Stimulated activated CD4-positive, alpha-beta T cell treated with anti-CD3 and anti-CD28 coated beads, TNF-alpha, amount 100 ng/mL, for 48 hours (primary cell): Measurements from ENCODE around the gene DMD.
"Not testable (repeated sequence)": the region's sequence is repeated elsewhere in the genome, so short reads cannot be mapped to it uniquely, and the experiment has no call there.

Experiments used
- DNase-seq, 3 donors: peaks; one replicate each; pipeline ENCODE4 v3.0.0-alpha.2; 2020; ENCODE audit warnings: low read depth in 3 of 3

The DMD gene

DNA sequence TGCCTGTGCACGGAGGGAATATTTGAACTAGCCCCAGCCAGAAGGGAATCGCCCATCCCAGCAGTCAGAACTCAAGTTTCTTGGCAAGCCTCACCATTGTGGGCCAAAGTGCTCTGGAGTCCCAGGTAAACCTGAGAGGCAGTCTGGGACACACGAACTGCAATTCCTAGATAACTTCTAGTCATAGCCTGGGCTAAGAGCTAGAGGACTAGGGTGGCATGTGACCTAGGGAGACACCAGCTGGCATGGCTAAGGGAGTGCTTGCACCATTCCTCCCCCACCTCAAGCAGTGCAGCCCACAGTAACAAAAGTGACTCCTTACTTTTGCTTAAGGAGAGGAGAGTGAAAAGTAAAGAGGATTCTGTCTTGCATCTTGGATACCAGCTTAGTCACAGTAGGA, 935.2 kb downstream of the DMD start:
- no peak for DNase-seq

GRCh38 chrX:32269866-32270265, 941.5 kb downstream of the DMD start:
- no peak for DNase-seq

DNA sequence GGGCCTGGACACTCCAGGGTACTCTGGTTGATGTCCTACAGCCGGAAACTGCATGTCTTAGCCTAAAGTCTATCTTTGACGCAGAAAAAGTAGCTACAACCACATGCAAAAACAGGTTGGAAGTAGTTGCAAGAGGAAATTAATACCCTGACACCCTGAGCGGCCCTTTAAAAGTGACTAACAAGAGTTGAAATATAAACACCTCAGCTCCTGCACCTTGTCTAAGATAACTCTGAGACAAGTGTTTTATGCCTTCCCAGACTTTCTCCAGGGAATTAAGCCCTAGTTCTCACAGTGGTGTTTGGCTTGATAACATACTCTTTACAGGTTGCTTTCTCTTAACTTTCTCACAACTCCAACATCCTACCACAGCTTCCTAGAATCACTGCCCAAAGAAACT, 943.1 kb downstream of the DMD start:
- DNase-seq = no peak

- DNase-seq = no peak
Observed at GRCh38 chrX:32267796-32268195, 943.6 kb downstream of the DMD start.

DNA sequence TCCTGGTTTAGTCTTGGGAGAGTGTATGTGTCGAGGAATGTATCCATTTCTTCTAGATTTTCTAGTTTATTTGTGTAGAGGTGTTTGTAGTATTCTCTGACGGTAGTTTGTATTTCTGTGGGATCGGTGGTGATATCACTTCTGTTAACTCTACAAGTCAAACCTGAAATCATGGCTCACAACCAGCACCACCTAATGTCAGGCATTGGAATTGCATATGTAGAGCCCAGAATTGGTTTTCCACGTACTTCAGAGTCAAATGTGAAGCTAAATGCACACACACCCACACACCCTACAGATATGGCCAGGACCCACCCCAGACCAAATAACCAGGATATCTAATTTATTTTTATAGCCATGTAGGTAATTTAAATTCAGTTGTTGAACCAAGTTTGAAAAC, 964.7 kb downstream of the DMD start:
- DNase-seq = not testable (repeated sequence)

GRCh38 chrX:32195611-32196010, 1015.7 kb downstream of the DMD start:
- DNase-seq = no peak

- no peak for DNase-seq
Observed at GRCh38 chrX:32191316-32191715, 1020.0 kb downstream of the DMD start.

DNA sequence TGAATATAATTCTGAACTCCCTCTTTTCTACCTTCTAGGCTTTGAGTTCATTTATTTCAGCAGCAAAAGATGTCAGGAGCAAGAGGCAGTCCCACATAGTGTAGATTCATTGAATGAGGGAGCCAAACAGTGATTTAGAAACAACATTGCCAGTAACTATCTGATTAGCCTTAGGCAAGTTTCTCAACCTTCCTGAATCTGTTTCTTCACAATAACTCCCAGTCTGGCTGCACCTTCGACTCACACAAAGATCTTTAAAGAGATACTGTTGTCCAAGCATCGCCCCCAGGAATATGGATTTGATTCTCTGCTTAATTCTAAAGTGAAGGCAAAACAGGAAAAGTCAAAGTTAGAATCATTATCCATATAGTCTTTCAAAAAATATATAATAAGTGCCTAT, 1026.2 kb downstream of the DMD start:
- no peak for DNase-seq

DNA sequence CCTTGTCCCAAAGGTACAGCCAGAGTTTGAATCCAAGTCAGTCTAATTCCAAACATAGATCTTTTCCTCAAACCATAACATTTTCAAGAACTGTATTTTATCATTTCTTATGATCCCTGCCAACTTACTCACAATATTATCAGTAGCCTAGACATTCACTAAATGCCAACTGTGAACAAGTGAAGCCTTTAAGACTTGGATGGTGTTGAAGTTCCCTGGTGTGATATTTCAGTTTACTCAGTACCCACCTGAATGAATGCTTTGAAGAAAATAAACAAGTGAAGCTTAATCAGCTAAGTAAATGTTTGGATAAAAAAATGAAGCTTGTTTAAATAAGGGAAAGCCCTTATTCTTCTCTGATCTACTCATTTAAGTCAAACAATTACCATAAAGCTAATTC, 1028.3 kb downstream of the DMD start:
- DNase-seq = no peak

DNA sequence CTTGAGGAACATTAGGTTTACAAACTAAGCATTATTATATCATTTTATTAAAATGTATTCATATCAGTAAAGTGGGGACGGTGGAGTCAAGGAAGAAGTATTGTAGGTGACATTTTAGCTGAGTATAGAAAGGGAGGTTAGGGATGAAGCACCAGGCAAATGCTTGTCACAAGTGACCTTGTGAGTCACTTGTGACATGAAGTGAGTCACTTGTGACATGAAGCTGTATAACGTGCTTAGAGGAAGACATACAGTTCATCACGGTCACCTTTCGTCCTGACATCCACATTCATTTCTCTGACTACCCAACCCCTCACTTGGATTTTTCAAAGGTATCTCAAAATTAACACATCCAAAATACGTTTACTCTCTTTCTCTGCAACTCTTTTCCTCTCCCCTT, 1034.8 kb downstream of the DMD start:
- DNase-seq = no peak

DNA sequence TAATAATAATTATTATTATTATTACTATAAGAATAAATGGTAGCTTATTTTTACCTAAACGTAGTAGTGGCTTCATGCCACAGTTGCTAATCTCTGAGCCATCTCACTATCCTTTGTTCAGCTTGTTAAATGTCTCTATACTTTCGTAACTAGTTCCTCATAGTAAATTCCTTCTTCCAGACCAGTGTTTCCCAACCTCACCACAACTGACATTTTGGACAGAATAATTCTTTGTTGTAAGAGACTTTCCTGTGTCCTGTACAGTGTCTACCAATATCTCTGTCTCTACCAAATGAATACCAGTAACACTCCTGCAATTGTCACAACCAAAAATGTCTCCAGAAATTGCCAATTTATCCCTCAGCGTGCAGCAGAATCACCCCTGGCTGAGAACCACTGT, 1040.9 kb downstream of the DMD start:
- DNase-seq = no peak

DNA sequence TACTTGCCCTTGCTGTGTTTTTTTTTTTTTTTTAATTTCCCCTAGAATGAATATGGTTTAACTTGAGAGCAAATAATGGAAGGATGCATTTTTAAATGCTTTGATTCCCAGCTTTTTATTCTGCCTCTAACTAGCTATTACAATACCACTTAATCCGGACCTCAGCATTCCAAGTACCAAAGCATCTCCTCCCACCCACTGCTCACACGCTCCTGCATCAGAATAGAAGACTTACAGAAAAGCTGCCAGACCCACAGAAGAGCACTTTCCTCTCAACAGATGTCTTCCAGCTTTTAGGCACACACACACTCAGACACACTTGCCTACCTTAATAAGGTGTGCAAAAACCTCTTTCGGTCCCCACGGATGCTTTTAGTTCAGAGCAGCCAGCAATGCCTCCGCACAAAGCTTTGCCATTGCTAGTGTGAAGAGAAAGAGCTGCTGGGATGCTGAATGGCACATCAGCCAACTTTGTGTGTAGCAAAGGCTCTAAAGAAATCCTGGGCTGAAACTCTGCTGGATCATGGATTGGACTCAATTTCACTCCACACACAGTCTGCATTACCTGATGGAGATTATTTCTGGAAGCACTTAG, 1056.2 kb downstream of the DMD start:
- DNase-seq = no peak

- DNase-seq = no peak
Observed at GRCh38 chrX:32153585-32153984, 1057.8 kb downstream of the DMD start.

DNA sequence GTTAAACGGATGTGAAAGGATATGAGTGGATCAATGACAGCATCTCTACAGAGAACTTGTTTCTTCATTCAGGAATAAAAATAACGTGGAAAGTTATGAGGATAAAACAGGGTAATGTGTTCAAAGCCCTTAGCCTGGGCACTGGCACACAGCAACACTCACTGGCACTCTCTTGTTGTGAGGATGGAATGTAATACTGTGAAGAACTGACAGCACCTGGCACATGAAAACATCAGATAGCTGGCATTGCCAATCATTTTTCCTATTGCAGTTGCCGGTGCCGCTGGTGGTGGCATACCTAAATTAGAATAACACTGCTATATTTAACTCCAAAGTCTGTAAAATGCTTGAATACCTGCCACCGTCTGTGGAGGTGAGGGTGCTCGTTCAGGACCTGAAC, 1061.2 kb downstream of the DMD start:
- no peak for DNase-seq

DNA sequence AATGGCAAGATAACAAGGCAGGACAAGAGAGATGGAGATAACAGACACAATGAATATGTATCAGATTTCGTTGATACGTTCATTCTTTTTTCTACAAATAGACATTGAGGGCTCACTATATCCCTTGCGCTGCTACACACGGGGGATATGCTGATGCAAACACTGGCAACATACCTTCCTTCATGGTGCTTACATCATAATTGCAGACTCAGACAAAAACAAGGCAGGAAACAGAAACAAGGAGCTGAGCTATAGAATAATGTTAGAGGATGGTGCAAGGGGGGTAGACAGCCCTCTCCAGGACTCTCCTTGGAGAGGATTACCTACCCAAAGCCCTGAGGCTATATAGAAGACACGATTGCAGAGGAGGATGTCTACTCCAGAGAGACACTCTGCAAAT, 1069.5 kb downstream of the DMD start:
- DNase-seq = no peak

- no peak for DNase-seq
Observed at GRCh38 chrX:32139476-32139875, 1071.9 kb downstream of the DMD start.

GRCh38 chrX:32137525-32137924, 1073.8 kb downstream of the DMD start:
- DNase-seq = no peak

DNA sequence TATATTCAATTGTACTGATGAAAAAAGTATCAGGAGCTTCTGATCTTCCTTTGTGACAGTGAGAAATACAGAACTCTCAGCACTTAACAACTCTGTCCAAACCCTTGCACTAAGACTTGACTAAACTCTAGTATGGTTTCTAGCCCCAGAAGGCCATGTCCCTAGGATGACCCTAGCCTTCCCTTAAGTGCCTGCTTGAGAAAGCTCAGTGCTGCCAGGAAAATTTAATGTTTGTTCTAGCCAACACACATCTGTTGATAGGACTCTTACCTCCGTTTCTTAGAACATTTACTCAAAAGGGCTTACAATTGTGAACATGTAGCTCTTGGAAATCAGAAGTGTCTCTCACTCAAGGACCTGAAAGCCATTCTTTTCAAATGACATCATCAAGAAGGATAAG, 1084.4 kb downstream of the DMD start:
- DNase-seq = no peak

GRCh38 chrX:32118832-32119231, 1092.5 kb downstream of the DMD start:
- no peak for DNase-seq

DNA sequence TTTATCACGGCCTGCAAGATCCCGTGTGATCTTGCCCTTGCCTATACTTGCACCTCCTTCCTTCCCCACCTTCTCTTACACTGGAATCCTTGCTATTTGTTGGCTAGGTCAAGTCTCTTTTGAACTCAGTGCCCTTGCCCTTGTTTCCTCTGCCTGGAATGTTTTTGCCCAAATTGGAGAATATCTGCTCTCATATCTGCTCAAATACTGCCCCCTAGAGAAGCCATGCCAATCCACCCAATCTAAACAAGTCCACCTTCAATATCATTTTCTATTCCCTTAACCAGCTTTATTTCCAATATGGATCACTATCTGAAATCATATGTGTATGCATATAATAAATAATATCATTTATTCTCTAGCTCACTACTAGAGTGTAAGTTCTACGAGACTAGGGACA, 1095.3 kb downstream of the DMD start:
- DNase-seq = no peak

- DNase-seq = no peak
Observed at GRCh38 chrX:32087663-32088062, 1123.7 kb downstream of the DMD start.

- no peak for DNase-seq
Observed at GRCh38 chrX:32084757-32085156, 1126.6 kb downstream of the DMD start.

DNA sequence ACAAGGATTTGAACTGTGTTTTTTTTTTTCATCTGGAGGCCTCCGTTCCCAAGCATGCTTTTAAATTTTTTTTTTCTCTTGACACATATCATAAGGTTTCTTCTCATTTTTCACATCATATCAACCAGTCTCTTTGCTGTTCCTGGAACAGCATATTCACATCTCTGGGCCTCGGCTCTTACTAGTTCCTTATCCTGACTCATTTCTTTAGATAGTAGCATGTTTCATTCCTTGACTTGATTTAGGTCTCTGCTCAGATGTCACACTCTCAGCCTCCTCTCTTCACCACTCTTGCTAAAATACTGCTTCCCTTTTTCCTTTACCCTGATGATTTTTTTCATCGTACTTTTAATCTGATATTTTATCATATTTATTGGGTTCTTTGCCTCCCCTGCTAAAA, 1163.1 kb downstream of the DMD start:
- DNase-seq = no peak

DNA sequence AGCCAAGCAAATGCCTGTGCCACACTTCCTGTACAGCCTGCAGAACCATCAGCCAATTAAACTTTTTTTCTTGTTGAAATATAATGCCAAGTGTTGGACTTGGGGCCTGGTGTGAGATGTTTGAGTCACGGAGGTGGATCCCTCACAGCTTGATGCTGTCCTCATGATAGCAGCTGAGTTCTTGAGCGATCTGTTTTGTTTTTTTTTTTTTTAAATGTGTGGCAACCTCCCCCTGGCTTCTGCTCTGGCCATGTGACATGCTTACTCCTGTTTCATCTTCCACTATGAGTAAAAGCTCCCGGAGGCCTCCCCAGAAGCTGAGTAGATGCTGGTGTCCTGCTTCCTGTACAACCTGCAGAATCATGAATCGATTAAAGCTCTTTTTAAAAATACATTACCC, 1166.2 kb downstream of the DMD start:
- no peak for DNase-seq

- DNase-seq = no peak
Observed at GRCh38 chrX:32041181-32041580, 1170.2 kb downstream of the DMD start.
